ES-I3 (cell line): ENCODE measurements around the gene LIPC.

ENCODE experiments used
- H3K36me3 ChIP-seq: 2 replicates; pipeline ENCODE4 v1.6.1; 2013; ENCODE audit warnings: mild to moderate bottlenecking, low read length, control low read depth, moderate library complexity; ENCODE audit not compliant: insufficient read depth
- H3K4me1 ChIP-seq: 2 replicates; pipeline ENCODE4 v1.6.1; 2013; ENCODE audit warnings: mild to moderate bottlenecking, control low read depth, low read length; ENCODE audit not compliant: insufficient read depth
- H3K9ac ChIP-seq: 2 replicates; pipeline ENCODE4 v1.6.1; 2013; ENCODE audit warnings: low read depth, mild to moderate bottlenecking, low read length, moderate library complexity
- H3K9me3 ChIP-seq: 2 replicates; pipeline ENCODE4 v1.6.1; 2013; ENCODE audit warnings: mild to moderate bottlenecking, low read length, moderate library complexity; ENCODE audit not compliant: control insufficient read depth, insufficient read depth

LIPC gene

GRCh38 chr15:58416963-58417362, 14.8 kb upstream of the LIPC start:
- H3K9me3 ChIP-seq: no peaks in the 10 kb centered on the region; the same call in 1 of the 2 replicates
- no peaks in the 10 kb centered on the region for H3K36me3 ChIP-seq
- no peak overlapping the region for H3K9ac ChIP-seq

GRCh38 chr15:58418135-58418534, 13.7 kb upstream of the LIPC start:
- no peaks in the 10 kb centered on the region for H3K4me1 ChIP-seq
- no peaks in the 10 kb centered on the region; the same call in 1 of the 2 replicates for H3K9me3 ChIP-seq
- no peak overlapping the region for H3K9ac ChIP-seq
- no peaks in the 10 kb centered on the region for H3K36me3 ChIP-seq

More at GRCh38 chr15:58416963-58417362, 14.8 kb upstream of the LIPC start:
- H3K4me1 ChIP-seq: no peaks in the 10 kb centered on the region

- Histone ChIP-seq H3K9me3 (no peaks in the 10 kb centered on the region), H3K36me3 (no peaks in the 10 kb centered on the region), H3K9ac (no peak overlapping the region)
These were observed 11.8 kb upstream of the LIPC start for GRCh38 chr15:58419803-58420524.

GRCh38 chr15:58420579-58421043, 11.2 kb upstream of the LIPC start:
- H3K4me1 ChIP-seq: no peaks in the 10 kb centered on the region
- H3K9me3 ChIP-seq: no peaks in the 10 kb centered on the region
- no peak overlapping the region for H3K9ac ChIP-seq
- H3K36me3 ChIP-seq: no peaks in the 10 kb centered on the region

More at GRCh38 chr15:58419803-58420524, 11.8 kb upstream of the LIPC start:
- no peaks in the 10 kb centered on the region for H3K4me1 ChIP-seq

- Histone ChIP-seq H3K4me1 (no peaks in the 10 kb centered on the region), H3K36me3 (no peaks in the 10 kb centered on the region), H3K9me3 (no peaks in the 10 kb centered on the region), H3K9ac (no peak overlapping the region)
These were observed 8.6 kb upstream of the LIPC start for GRCh38 chr15:58423205-58423604.

GRCh38 chr15:58423831-58424608, 7.8 kb upstream of the LIPC start:
- H3K36me3 ChIP-seq: no peaks in the 10 kb centered on the region
- no peak overlapping the region for H3K9ac ChIP-seq
- H3K4me1 ChIP-seq: no peaks in the 10 kb centered on the region
- no peaks in the 10 kb centered on the region for H3K9me3 ChIP-seq

GRCh38 chr15:58424722-58425121, 7.1 kb upstream of the LIPC start:
- Histone ChIP-seq H3K9me3 (no peaks in the 10 kb centered on the region), H3K36me3 (no peaks in the 10 kb centered on the region)

GRCh38 chr15:58425185-58425584, 6.6 kb upstream of the LIPC start:
- H3K4me1 ChIP-seq: no peaks in the 10 kb centered on the region

More at GRCh38 chr15:58424722-58425121, 7.1 kb upstream of the LIPC start:
- Histone ChIP-seq H3K9ac (no peak overlapping the region), H3K4me1 (no peaks in the 10 kb centered on the region)

GRCh38 chr15:58425834-58426233, 6.0 kb upstream of the LIPC start:
- Histone ChIP-seq H3K9ac (no peak overlapping the region), H3K4me1 (no peaks in the 10 kb centered on the region), H3K36me3 (no peaks in the 10 kb centered on the region), H3K9me3 (no peaks in the 10 kb centered on the region)

More at GRCh38 chr15:58425185-58425584, 6.6 kb upstream of the LIPC start:
- Histone ChIP-seq H3K36me3 (no peaks in the 10 kb centered on the region), H3K9me3 (no peaks in the 10 kb centered on the region), H3K9ac (no peak overlapping the region)

GRCh38 chr15:58426501-58426900, 5.3 kb upstream of the LIPC start:
- H3K4me1 ChIP-seq: no peaks in the 10 kb centered on the region

GRCh38 chr15:58427987-58428386, 3.8 kb upstream of the LIPC start:
- no peaks in the 10 kb centered on the region for H3K36me3 ChIP-seq
- no peaks in the 10 kb centered on the region for H3K9me3 ChIP-seq
- no peak overlapping the region for H3K9ac ChIP-seq
- H3K4me1 ChIP-seq: no peaks in the 10 kb centered on the region

More at GRCh38 chr15:58426501-58426900, 5.3 kb upstream of the LIPC start:
- H3K36me3 ChIP-seq: no peaks in the 10 kb centered on the region
- H3K9ac ChIP-seq: no peak overlapping the region
- H3K9me3 ChIP-seq: no peaks in the 10 kb centered on the region

GRCh38 chr15:58430224-58430787, 1.5 kb upstream of the LIPC start:
- Histone ChIP-seq H3K9me3 (no peaks in the 10 kb centered on the region), H3K4me1 (no peaks in the 10 kb centered on the region), H3K9ac (no peak overlapping the region), H3K36me3 (no peaks in the 10 kb centered on the region)

- Histone ChIP-seq H3K9ac (no peak overlapping the region), H3K4me1 (no peaks in the 10 kb centered on the region), H3K36me3 (no peaks in the 10 kb centered on the region), H3K9me3 (no peaks in the 10 kb centered on the region)
These were observed 610 bp downstream of the LIPC start for GRCh38 chr15:58432401-58432800.

- no peaks in the 10 kb centered on the region for H3K4me1 ChIP-seq
- no peaks in the 10 kb centered on the region for H3K9me3 ChIP-seq
- H3K36me3 ChIP-seq: no peaks in the 10 kb centered on the region
- H3K9ac ChIP-seq: no peak overlapping the region
These were observed 2.0 kb downstream of the LIPC start for GRCh38 chr15:58433597-58434333.
